ENCODE data around the gene ZNF467.

DNA sequence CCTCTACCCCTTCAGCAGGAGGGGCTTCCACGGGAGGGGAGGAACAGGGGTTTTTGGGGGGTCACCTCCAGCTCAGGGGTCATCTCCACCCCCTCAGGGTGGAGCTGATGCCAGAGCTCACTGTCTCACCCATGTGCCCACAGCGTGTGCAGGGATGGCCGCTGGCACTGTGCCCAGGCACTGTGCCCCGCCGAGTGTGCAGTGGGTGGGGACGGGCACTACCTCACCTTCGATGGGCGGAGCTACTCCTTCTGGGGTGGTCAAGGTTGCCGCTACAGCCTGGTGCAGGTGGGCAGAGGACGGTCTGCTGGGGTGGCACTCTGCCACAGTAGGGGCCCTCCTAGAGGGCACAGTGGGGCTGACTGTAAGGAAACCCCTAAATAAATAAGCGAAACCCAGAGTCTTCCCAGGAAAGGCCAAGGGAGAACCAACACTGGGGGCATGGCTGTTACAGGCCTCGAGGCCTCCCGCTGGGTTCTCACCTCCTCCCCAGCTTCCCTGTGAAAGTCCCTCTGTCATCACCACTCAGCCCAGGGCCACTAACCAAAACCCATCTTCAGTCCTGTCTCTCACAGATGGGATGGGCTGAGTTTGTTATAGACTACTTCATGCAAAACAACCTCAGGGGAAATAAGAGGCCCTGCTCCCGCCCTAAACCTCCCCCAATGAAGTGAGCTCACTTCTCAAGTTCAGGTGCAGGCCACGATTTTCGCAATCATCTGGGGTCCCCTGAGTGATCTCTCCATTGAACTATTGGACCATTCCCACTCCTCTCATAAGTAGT lies 7.4 kb upstream of the ZNF467 start:
- TF ChIP-seq CTCF (IDR thresholded peaks at IDR 0.05; ENCODE audit: low read depth, low read length): no peak
- TF ChIP-seq MAX (IDR thresholded peaks at IDR 0.05; ENCODE audit: low read depth, low read length): no peak
- TF ChIP-seq POLR2A (IDR thresholded peaks at IDR 0.05; ENCODE audit: extremely low read depth, insufficient read length): no peak
- no peak for TF ChIP-seq MYC (IDR thresholded peaks at IDR 0.05; ENCODE audit: low read depth, low read length)
